GM23248 (cell line): ENCODE results near the gene XIRP1.

Experiments
- EZH2 ChIP-seq: fragments of 200-600 bp; sonication (generic); IDR thresholded peaks from 2 replicates; pipeline ENCODE4 v1.6.1; 2018; ENCODE audit warnings: antibody characterized with exemption, mild to moderate bottlenecking; ENCODE audit not compliant: insufficient read depth, poor library complexity, severe bottlenecking
- EZH2phosphoT487 ChIP-seq: fragments of 200-600 bp; sonication (generic); IDR thresholded peaks from 2 replicates; pipeline ENCODE4 v1.6.1; 2018; ENCODE audit warnings: antibody characterized with exemption, moderate library complexity, mild to moderate bottlenecking, low read depth; ENCODE audit not compliant: insufficient read depth

DNA sequence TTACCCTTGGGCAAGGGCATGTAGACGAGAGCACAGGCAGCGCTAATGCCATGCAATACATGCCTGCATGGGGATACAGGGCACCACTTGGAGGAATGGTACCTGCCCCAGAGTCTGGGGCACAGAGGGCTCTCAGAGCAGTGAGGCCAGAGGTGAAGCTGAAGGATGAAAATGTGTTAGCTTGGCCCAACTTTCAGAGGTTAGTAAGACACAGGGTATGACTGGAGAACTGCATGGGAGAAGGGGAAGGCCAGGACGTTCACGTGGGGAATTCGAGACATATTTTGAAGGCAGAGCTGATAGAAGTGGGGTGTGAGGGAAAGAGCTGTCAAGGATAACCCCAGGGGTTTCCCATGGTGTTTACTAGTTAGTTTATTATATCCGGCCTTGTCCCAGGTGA lies 58.6 kb downstream of the XIRP1 start:
- TF ChIP-seq EZH2phosphoT487, result no peak
- TF ChIP-seq EZH2, result no peak
